Neural progenitor cell (in vitro differentiated cells): ENCODE results near the gene GLRX3.

Experiments
- CTCF ChIP-seq: fragments of 200-600 bp; sonication (generic); IDR thresholded peaks from 2 replicates; pipeline ENCODE4 v1.5.1; 2017; ENCODE audit warnings: antibody characterized with exemption, mild to moderate bottlenecking
- EZH2 ChIP-seq: fragments of 200-600 bp; sonication (generic); IDR thresholded peaks from 2 replicates; pipeline ENCODE4 v1.6.1; 2017; ENCODE audit warnings: antibody characterized with exemption, mild to moderate bottlenecking, moderate library complexity
- EZH2phosphoT487 ChIP-seq: fragments of 200-600 bp; sonication (generic); IDR thresholded peaks from 2 replicates; pipeline ENCODE4 v1.6.1; 2017; ENCODE audit warnings: antibody characterized with exemption

GRCh38 chr10:130171196-130171595 is 35.0 kb downstream of the GLRX3 start:
- TF ChIP-seq EZH2, result no peak
- TF ChIP-seq CTCF, result no peak
- TF ChIP-seq EZH2phosphoT487, result no peak
